ENCODE results near the gene QSER1. TPM values are rescaled to one million over a fixed set of nuclear protein-coding genes. Genes with fewer than 3 reads are reported as not detected.

The QSER1 gene
- total RNA-seq, 2 donors from 2014 or later, result 20.3 to 40.0 TPM

DNA sequence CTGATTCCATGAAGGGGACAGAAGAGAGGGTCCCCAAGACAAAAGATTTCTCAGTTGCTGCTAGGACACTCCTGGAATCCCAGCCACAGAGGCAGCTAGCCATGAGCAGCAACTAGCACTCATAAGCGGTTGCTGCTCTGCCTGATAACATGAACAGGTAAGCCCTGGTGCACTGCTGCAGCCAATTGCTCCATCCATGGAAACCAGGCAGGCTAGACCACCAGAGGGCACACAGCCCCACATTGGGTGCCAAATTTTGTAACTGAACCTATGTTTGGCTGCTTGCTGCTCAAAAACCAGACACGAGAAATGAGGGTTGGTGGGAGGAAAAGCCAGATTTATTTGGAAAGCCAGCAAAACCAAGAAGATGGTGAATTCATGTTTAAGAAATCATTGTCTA lies 21.9 kb upstream of the QSER1 start:
- Histone ChIP-seq H3K27ac (no peak overlapping the region), H3K9me3 (no peaks in the 10 kb centered on the region), H3K36me3 (no peaks in the 10 kb centered on the region), H3K4me1 (ENCODE audit: control insufficient read depth in 1 of 2, low read depth in 2 of 2) (no peaks in the 10 kb centered on the region), H3K27me3 (replicated peaks; ENCODE audit: insufficient read depth) (no peaks in the 10 kb centered on the region), H3K4me3 (no peak overlapping the region)
- TF ChIP-seq, protein P1, sequence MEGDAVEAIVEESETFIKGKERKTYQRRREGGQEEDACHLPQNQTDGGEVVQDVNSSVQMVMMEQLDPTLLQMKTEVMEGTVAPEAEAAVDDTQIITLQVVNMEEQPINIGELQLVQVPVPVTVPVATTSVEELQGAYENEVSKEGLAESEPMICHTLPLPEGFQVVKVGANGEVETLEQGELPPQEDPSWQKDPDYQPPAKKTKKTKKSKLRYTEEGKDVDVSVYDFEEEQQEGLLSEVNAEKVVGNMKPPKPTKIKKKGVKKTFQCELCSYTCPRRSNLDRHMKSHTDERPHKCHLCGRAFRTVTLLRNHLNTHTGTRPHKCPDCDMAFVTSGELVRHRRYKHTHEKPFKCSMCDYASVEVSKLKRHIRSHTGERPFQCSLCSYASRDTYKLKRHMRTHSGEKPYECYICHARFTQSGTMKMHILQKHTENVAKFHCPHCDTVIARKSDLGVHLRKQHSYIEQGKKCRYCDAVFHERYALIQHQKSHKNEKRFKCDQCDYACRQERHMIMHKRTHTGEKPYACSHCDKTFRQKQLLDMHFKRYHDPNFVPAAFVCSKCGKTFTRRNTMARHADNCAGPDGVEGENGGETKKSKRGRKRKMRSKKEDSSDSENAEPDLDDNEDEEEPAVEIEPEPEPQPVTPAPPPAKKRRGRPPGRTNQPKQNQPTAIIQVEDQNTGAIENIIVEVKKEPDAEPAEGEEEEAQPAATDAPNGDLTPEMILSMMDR (IDR thresholded peaks at IDR 0.05), result no peak
- ATAC-seq (ENCODE audit: insufficient number of reproducible peaks, low FRiP score, low read depth) (no peak), DNase-seq (ENCODE audit: low spot score) (no peak)

DNA sequence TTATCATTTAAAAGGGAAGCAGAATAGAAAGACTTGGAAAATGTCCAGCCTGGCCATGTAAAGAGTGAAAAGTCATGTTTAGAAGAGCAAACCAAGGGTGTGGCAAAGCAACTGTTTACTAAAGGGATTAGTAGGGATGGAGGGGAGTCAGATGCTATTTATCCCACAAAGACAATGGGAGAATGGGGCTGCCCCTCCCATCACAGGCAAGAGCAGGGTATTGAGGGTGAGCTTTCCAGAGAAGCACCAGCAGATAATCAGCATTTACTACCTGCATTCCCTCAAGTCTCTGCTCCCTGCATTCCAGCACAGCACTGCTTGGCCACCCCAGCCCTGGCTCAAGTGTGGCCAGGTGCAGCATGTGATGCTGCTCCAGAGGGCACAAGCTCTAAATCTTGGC lies 18.5 kb upstream of the QSER1 start:
- ATAC-seq (ENCODE audit: insufficient number of reproducible peaks, low FRiP score, low read depth) (no peak), DNase-seq (ENCODE audit: low spot score) (no peak)
- Histone ChIP-seq H3K9me3 (no peaks in the 10 kb centered on the region), H3K36me3 (no peaks in the 10 kb centered on the region), H3K27ac (no peak overlapping the region), H3K4me3 (no peak overlapping the region), H3K4me1 (ENCODE audit: control insufficient read depth in 1 of 2, low read depth in 2 of 2) (no peaks in the 10 kb centered on the region), H3K27me3 (replicated peaks; ENCODE audit: insufficient read depth) (no peaks in the 10 kb centered on the region)
- TF ChIP-seq, protein P1 (IDR thresholded peaks at IDR 0.05), result no peak

DNA sequence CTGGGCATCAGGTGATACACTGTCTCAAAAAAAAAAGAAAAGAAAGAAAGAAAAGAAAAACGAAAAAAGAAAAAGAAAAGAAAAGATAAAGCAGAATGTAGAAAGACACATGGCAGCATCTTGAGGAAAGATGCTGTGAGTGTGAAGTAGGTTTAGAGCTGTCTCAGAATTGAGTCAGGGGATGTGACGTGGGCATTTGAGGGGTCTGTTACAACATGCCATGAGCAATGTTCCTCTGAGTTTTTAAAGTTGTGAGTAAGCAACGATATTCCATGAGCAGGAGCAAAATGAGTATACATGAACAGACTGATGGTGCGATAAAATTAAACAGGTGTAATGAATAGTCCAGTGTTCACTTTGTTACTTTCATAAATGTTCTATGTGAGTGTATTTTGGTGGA lies 11.3 kb upstream of the QSER1 start:
- Histone ChIP-seq H3K27me3 (replicated peaks; ENCODE audit: insufficient read depth) (no peaks in the 10 kb centered on the region), H3K4me1 (ENCODE audit: control insufficient read depth in 1 of 2, low read depth in 2 of 2) (no peaks in the 10 kb centered on the region), H3K36me3 (no peaks in the 10 kb centered on the region), H3K27ac (no peak overlapping the region), H3K4me3 (no peak overlapping the region), H3K9me3 (no peaks in the 10 kb centered on the region)
- TF ChIP-seq, protein P1 (IDR thresholded peaks at IDR 0.05), result no peak
- DNase-seq (ENCODE audit: low spot score) (no peak), ATAC-seq (ENCODE audit: insufficient number of reproducible peaks, low FRiP score, low read depth) (no peak)

DNA sequence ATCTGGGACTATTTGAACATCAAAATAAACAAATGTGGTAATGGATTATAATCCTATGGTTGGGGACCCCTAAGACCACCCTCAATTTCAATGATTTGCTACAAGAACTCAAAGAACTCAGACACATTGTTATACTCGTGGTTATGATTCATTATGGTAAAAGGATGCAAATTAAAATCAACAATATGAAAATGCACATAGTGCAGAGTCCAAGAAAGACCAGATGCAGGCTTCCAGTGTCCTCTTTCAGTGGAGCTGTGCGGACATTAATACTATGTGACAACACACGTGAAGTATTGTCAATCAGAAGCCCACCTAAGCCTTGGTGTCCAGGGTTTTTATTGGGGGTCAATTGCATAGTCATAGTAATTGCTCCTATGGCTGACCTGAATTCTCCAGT lies 9.2 kb upstream of the QSER1 start:
- Histone ChIP-seq H3K36me3 (no peaks in the 10 kb centered on the region), H3K27me3 (replicated peaks; ENCODE audit: insufficient read depth) (no peaks in the 10 kb centered on the region), H3K27ac (no peak overlapping the region), H3K4me1 (ENCODE audit: control insufficient read depth in 1 of 2, low read depth in 2 of 2) (no peaks in the 10 kb centered on the region), H3K9me3 (no peaks in the 10 kb centered on the region), H3K4me3 (no peak overlapping the region)
- TF ChIP-seq, protein P1 (IDR thresholded peaks at IDR 0.05), result no peak
- ATAC-seq (ENCODE audit: insufficient number of reproducible peaks, low FRiP score, low read depth) (no peak), DNase-seq (ENCODE audit: low spot score) (no peak)

DNA sequence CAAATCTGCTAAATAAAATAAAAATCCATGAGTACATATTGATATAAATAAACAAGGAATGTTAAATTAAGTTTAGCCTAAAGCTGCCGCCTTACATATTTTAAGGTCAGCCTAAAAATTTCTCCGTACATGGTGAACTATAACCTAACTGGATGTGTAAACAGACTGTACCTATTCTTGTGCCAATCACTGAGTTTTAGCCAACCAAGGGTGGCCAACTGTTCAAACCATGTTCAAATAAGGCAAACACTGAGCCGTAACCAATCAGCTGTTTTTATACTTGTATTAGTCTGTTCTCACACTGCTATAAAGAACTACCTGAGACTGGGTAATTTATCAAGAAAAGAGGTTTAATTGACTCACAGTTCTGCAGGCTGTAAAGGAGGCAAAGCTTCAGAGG lies 8.6 kb upstream of the QSER1 start:
- Histone ChIP-seq H3K4me3 (no peak overlapping the region), H3K27me3 (replicated peaks; ENCODE audit: insufficient read depth) (no peaks in the 10 kb centered on the region), H3K4me1 (ENCODE audit: control insufficient read depth in 1 of 2, low read depth in 2 of 2) (no peaks in the 10 kb centered on the region), H3K27ac (no peak overlapping the region), H3K36me3 (no peaks in the 10 kb centered on the region), H3K9me3 (no peaks in the 10 kb centered on the region)
- DNase-seq (ENCODE audit: low spot score), result no peak
- TF ChIP-seq, protein P1 (IDR thresholded peaks at IDR 0.05), result no peak
- ATAC-seq (ENCODE audit: insufficient number of reproducible peaks, low FRiP score, low read depth), result no peak
